ENCODE data around the gene METTL18. TPM values are rescaled to one million over a fixed set of nuclear protein-coding genes. Genes with fewer than 3 reads are reported as not detected.

METTL18 gene
- total RNA-seq, 1 donor from 2014 or later = 19.2 TPM

GRCh38 chr1:169786974-169787373, 7.7 kb downstream of the METTL18 start:
- no peak for DNase-seq (ENCODE audit: low spot score in 2 of 2)
- H3K4me1 ChIP-seq = no peaks in the 10 kb centered on the region
- H3K27ac ChIP-seq = no peak overlapping the region
- H3K36me3 ChIP-seq = no peaks in the 10 kb centered on the region
- no peaks in the 10 kb centered on the region for H3K9me3 ChIP-seq
- intact Hi-C loops (cut with DNase I) = no loop called here
- no peak overlapping the region for H3K4me3 ChIP-seq
- no peaks in the 10 kb centered on the region for H3K27me3 ChIP-seq
- TF ChIP-seq, protein P1, sequence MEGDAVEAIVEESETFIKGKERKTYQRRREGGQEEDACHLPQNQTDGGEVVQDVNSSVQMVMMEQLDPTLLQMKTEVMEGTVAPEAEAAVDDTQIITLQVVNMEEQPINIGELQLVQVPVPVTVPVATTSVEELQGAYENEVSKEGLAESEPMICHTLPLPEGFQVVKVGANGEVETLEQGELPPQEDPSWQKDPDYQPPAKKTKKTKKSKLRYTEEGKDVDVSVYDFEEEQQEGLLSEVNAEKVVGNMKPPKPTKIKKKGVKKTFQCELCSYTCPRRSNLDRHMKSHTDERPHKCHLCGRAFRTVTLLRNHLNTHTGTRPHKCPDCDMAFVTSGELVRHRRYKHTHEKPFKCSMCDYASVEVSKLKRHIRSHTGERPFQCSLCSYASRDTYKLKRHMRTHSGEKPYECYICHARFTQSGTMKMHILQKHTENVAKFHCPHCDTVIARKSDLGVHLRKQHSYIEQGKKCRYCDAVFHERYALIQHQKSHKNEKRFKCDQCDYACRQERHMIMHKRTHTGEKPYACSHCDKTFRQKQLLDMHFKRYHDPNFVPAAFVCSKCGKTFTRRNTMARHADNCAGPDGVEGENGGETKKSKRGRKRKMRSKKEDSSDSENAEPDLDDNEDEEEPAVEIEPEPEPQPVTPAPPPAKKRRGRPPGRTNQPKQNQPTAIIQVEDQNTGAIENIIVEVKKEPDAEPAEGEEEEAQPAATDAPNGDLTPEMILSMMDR (IDR thresholded peaks at IDR 0.05) = no peak

DNA sequence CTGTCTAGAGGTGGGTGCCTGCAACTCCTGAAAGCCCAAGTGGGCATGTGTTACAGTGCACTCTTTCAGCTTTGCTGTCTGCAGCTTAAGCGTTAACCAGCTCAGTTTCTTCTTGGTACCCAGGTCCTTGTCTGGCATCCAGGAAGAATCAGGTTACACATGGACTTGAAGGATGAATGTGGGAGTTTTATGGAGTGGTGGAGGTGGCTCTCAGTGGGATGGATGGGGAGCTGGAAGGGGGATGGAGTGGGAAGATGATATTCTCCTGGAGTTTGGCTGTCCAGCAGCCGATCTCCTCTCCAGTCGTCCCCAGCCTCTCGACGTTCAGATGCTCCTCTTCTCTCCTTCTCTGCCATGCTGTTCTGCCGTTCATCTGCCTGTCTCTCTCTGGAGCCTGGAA, 9.4 kb downstream of the METTL18 start:
- Histone ChIP-seq H3K27me3 (no peaks in the 10 kb centered on the region), H3K4me1 (no peaks in the 10 kb centered on the region), H3K36me3 (no peaks in the 10 kb centered on the region), H3K27ac (no peak overlapping the region), H3K9me3 (no peaks in the 10 kb centered on the region), H3K4me3 (no peak overlapping the region)
- intact Hi-C loops (cut with DNase I) = no loop called here
- TF ChIP-seq, protein P1 (IDR thresholded peaks at IDR 0.05) = no peak
- no peak for DNase-seq (ENCODE audit: low spot score in 2 of 2)

DNA sequence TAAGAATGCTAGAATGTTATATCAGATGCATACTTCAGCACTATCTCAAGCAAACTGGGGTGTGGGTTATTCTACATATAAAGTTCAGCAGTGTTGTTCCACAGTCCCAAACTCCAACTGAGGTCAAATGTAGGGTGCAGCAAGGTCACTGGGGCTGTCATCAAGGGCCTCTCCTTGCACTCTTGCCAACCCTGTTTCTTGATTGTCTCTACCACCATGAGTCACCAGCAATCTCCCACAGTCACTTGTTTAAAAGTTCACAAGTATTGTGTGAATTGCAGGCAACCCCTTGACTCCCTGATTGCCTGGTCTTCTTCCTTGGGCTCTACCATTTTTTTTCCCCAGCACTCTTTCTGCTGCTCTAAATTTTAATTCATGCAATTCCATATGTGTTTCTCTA, 10.6 kb downstream of the METTL18 start:
- intact Hi-C loops (cut with DNase I) = no loop called here
- Histone ChIP-seq H3K27me3 (no peaks in the 10 kb centered on the region), H3K4me1 (no peaks in the 10 kb centered on the region), H3K27ac (no peak overlapping the region), H3K9me3 (no peaks in the 10 kb centered on the region), H3K4me3 (no peak overlapping the region), H3K36me3 (no peaks in the 10 kb centered on the region)
- DNase-seq (ENCODE audit: low spot score in 2 of 2) = no peak
- TF ChIP-seq, protein P1 (IDR thresholded peaks at IDR 0.05) = no peak

DNA sequence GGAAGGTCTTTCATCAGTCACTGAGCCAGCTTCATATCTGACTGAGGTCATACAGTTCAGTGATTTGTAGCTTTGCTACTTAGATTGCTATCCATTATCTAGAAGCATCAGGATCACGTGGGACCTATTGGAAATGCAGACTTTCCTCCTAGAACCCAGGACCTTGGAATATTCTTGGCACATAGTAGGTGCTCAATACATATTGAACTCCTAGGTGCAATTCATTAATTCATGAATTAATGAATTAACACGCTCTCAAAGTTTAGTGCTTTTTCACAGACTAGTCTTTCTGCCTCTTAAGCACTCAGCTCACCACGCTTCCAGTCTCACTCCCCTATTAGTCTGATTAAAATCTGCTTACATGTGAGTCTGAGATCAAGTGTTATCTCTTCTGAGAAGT, 12.1 kb downstream of the METTL18 start:
- TF ChIP-seq, protein P1 (IDR thresholded peaks at IDR 0.05) = no peak
- Histone ChIP-seq H3K27me3 (no peaks in the 10 kb centered on the region), H3K36me3 (no peaks in the 10 kb centered on the region), H3K4me1 (no peaks in the 10 kb centered on the region), H3K9me3 (no peaks in the 10 kb centered on the region), H3K27ac (no peak overlapping the region), H3K4me3 (no peak overlapping the region)
- intact Hi-C loops (cut with DNase I) = no loop called here
- no peak for DNase-seq (ENCODE audit: low spot score in 2 of 2)

DNA sequence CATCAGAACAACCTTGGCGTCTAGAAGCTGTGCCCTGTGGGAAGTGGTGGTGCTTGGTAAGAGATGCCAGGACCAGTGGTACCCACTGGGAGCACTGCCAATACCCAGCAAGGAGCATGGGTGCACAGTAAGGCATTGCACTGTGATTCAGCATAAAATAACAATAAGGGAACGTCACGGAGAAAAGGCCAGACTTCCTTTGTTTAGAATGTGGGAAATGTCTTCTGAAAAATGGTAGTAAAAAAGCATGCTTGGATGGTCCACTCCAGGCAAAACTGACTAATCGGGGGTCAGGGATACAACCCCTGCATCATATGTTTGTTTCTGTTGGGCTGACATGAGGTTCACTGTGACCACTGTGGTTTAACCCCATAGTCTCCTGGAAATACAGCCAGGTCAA, 14.7 kb downstream of the METTL18 start:
- Histone ChIP-seq H3K36me3 (no peaks in the 10 kb centered on the region), H3K27me3 (no peaks in the 10 kb centered on the region), H3K4me1 (no peaks in the 10 kb centered on the region), H3K9me3 (no peaks in the 10 kb centered on the region), H3K27ac (peak overlapping the region in 1 of 2 donors; percentile 42), H3K4me3 (no peak overlapping the region)
- TF ChIP-seq, protein P1 (IDR thresholded peaks at IDR 0.05) = no peak
- intact Hi-C loops (cut with DNase I) = no loop called here
- no peak for DNase-seq (ENCODE audit: low spot score in 2 of 2)

DNA sequence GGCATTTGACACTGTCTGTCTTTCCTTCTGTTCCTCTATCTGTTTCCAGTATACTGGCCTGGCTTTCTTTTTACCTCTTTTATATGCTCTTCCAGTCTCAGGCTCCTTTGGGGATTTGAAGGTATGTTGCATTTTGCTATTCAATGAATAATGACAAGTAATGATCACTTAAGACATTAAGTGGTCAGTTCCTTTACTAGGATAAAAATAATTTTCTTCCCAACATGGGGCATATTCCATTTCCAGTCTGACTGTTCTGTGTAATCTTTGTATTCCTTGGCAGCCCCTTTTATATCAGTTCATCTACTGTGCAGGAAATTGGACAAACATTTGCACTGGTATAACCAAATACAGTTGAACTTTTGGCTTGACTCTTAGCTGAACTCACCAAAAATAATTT, 15.6 kb downstream of the METTL18 start:
- DNase-seq (ENCODE audit: low spot score in 2 of 2) = no peak
- TF ChIP-seq, protein P1 (IDR thresholded peaks at IDR 0.05) = no peak
- Histone ChIP-seq H3K9me3 (no peaks in the 10 kb centered on the region), H3K27ac (peak overlapping the region in 1 of 2 donors; percentile 42), H3K36me3 (no peaks in the 10 kb centered on the region), H3K4me1 (no peaks in the 10 kb centered on the region), H3K27me3 (no peaks in the 10 kb centered on the region), H3K4me3 (no peak overlapping the region)
- intact Hi-C loops (cut with DNase I) = no loop called here
